GM12801 (cell line): ENCODE data around the gene LRRC28.

Source experiments
- TF ChIP-seq, protein P1 (sequence below): IDR thresholded peaks from one replicate; pipeline ENCODE4 v1.5.1; 2011; ENCODE audit warnings: control low read depth; ENCODE audit not compliant: insufficient read length; ENCODE audit errors: extremely low read depth

LRRC28 gene

DNA sequence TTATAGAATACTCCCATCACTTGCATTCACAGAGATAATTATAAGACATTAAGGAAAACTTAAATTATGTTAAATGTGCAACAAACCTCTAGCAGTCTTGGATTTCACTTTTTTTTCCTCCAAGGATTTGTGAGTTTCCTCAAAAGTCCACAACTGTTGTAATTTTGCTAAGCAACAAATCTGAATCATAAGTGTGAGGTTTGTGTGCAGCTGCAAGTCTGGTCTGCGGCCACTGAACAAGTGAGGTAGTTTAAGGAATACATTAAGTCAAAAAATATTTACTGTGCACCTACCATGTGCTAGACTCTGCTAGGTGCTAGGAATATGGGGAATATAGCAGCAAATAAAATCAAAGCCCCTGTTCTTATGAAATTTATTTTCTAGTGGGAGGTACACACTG lies 70.2 kb downstream of the LRRC28 start:
- TF ChIP-seq, protein P1, sequence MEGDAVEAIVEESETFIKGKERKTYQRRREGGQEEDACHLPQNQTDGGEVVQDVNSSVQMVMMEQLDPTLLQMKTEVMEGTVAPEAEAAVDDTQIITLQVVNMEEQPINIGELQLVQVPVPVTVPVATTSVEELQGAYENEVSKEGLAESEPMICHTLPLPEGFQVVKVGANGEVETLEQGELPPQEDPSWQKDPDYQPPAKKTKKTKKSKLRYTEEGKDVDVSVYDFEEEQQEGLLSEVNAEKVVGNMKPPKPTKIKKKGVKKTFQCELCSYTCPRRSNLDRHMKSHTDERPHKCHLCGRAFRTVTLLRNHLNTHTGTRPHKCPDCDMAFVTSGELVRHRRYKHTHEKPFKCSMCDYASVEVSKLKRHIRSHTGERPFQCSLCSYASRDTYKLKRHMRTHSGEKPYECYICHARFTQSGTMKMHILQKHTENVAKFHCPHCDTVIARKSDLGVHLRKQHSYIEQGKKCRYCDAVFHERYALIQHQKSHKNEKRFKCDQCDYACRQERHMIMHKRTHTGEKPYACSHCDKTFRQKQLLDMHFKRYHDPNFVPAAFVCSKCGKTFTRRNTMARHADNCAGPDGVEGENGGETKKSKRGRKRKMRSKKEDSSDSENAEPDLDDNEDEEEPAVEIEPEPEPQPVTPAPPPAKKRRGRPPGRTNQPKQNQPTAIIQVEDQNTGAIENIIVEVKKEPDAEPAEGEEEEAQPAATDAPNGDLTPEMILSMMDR = no peak

DNA sequence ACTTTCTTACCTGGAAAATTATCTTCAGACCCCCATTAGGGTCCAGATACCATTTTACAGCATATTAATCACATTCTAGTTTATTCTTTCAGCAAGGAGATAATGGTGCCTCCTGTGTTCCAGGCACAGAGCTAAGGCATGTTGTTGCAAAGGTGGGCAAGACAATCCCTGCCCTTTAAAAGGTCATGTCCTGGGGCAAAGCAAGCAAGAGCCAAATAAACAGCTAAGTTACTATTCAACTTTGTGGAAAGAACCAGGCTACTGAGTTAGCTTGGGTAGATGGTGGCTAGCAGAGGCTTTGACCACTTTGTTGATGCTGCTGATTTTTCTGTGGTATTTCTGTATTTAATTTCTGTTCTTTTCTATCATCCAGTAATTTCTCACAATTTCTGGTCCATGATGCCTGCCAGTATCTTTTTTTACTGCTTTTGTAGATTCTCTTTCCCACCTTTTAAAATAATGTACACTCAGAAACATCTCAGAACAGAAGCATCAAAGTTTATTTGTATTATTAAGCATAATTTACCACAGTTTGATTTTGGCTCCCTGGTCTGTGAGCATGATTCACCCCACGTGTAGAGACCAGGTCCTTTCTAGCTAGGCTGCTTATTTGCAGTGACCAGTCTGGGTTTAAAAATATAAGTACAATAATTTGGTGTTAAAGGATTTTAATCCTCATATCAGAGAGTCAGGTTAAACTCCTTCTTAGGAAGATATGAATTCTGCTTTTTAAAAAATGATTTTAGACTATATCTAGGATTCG lies 71.5 kb downstream of the LRRC28 start:
- TF ChIP-seq, protein P1 = no peak

GRCh38 chr15:99324082-99324620 lies 72.9 kb downstream of the LRRC28 start:
- TF ChIP-seq, protein P1 = no peak

- TF ChIP-seq, protein P1 = no peak
Observed at GRCh38 chr15:99324700-99325099, 73.4 kb downstream of the LRRC28 start.

GRCh38 chr15:99326235-99326634 lies 75.0 kb downstream of the LRRC28 start:
- TF ChIP-seq, protein P1 = no peak

- TF ChIP-seq, protein P1 = no peak
Observed at GRCh38 chr15:99328106-99329072, 77.1 kb downstream of the LRRC28 start.

DNA sequence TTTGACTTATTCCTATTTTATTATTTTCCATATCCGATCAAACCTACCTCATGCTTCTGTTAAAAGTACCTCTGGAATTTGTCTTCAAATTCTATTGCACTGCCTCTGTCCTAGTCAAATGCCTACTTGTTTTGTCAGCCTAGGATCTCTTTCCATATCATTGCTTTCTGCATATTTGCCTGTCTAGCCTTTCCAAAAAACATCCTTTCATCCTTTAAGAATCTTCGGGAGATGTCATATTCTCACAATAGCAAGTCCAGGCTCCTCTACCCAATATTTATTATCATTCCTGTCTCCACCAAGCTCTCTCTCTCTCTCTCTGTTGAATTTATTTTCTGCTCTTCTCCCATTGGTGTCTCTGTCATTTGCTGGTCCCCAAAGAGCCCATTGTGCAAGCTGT lies 80.1 kb downstream of the LRRC28 start:
- TF ChIP-seq, protein P1 = no peak
